GM19043 (cell line): ENCODE data around the gene TOGARAM2.

Source experiments
- ATAC-seq: cut with Tn5 transposase; IDR thresholded peaks from one replicate; pipeline ENCODE4 v1.9.1; 2021; ENCODE audit warnings: low read depth; ENCODE audit not compliant: unreplicated experiment

Gene TOGARAM2

DNA sequence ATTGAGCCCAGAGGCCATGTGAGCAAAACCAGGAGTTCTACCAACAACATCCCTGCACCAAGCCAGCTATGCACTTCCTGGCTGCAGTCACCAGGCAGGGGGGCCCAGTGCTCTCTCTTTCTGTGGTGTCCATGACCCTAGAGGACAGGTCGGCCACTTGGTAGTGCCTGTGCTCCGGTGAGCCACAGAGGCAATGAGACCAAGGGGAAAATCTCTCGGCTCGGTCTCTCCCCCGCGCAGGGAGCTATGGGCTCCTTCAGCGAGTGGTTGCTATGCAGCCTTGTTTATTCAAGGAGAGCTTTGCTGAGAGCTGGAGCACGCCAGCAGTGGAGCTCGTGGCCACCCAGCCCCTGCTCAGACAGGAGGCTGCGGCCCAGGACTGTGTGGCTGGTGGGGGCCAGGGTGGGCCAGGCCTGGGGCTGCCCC lies at the start of gene TOGARAM2:
Gene TOGARAM2 (plus strand): TSS at position 283 of the 426 bp plus-strand sequence. CDS start 13,537 bp downstream, outside the sequence.
- ATAC-seq: no peak

DNA sequence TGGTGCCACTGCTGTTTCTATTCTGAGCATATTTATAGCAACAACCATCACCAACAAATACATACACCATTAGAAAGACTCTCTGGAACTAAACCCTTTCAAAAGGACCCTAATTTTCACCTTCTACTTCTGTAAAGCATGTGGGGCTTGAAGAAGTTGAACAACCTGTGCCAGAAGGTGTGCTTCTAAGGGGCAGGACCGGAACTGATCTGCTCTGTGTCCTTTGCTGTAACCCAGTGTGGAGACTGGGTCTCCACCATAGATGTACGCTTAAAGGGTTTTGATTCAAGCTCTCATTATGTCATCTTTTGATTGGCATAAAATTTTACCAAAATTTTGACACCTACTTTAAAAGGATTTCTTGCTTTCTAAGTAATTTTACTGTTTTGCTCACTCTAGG lies 46.3 kb upstream of the TOGARAM2 start:
- no peak for ATAC-seq

DNA sequence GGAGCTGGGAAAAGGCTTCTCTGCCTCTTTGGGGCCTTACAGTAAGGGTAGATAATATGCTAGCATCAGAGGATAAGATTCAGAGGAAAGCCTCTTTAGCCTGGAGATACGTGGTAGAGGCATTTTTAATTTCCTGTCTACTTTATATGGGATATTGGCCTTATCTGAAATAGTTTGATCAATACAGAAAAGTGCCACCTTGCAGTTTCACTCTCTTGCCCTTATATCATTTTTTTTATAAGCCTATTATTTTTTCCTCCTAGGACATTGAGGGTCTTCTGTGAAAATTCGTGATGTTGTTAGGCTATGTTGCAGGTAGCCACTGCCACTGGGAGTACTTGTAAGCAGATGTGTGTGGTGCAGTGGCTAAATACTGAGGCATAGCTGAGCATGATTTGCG lies 40.1 kb upstream of the TOGARAM2 start:
- no peak for ATAC-seq

DNA sequence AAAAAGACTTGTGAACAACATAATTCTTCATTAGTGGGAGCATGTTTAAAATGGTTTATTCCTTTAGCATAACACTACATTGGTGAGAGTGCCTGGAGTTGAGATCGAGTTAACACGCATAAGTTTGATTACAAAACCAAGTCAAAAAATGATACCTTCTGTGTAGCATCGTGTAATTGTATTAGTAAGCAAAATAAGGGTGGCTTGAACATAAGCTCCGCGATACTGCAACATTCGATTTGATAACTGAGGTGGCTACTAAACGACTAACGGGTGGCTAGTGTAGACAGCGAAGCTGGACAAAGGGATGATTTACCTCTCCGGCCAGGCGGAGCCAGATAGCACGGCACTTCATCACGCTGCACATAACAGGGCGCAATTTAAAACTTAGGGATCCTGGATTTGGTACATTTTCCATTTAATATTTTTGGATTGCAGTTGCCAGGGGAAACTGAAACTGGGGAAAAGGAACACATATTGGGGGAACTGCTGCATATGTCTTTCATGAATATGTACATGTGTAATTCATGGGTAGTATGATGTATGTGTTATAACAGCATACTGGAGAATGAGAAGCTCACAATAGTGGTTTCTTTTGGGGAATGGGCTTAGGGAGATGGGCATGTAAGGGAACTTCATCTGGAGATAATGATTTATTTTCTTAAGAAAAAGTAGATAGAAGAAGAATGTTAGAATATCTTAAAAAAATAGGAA lies 36.4 kb upstream of the TOGARAM2 start:
- no peak for ATAC-seq

DNA sequence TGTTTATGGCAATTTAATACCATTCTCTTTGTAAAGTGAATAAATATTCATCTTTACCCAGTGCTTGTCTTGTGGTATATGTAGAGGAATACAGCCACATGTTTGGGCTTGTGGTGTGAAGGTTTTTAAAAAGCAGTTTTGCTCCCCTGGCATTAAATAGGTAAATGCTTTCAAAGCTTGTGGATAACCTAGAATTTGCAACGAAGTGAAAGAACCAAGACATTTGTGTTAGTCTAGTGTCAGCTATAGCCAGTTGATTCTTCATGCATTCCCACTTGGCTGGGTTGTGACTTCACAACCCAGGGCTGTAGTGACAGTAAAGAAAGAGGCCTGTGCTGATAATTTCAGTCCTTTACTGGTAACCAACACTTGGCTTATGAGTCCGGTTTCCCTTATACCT lies 32.9 kb upstream of the TOGARAM2 start:
- ATAC-seq: no peak

DNA sequence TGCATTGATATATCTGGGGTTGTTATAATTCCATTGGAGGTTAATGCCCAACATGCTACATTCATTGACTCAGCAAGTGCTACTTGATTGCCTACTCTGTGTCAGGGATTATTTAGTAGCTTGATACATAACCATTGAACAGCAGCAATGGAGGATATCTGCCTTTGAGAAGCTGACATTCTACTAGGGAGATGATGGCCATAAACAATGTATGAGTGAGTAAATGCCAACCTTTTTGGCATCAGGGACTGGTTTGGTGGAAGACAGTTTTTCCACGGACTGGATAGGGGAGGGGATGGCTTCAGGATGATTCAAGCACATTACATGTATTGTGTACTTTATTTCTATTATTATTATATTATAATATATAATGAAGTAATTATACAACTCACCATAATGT lies 31.9 kb upstream of the TOGARAM2 start:
- ATAC-seq: no peak

DNA sequence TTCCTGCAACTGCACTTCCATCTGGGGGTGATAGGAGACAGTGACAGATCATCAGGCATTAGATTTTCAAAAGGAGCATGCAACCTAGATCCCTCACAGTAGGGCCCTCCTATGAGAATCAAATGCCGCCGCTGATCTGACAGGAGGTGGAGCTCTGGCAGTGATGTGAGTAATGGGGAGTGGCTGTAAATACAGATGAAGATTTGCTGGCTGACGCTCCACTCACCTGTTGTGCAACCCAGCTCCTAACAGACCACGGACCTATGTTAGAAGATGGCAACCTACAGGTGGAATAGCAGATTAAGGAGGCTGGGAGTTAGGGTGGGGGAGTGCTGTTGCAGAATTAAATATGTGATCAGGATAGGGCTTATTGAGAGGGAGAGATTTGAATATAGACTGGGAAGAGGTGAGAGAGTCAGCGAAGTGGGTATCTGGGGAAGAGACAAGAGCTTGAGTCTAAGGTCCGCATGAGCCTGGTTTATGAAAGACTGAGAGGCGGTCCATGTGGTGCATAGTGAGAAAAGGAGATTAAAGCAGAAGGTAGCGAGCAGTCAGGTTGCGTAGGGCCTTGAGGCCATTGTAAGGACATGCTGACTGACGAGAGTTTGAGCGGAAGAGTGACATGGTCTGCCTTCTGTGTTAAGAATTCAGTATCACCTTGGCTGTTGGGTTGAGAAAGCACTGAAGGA lies 31.3 kb upstream of the TOGARAM2 start:
- ATAC-seq: no peak

DNA sequence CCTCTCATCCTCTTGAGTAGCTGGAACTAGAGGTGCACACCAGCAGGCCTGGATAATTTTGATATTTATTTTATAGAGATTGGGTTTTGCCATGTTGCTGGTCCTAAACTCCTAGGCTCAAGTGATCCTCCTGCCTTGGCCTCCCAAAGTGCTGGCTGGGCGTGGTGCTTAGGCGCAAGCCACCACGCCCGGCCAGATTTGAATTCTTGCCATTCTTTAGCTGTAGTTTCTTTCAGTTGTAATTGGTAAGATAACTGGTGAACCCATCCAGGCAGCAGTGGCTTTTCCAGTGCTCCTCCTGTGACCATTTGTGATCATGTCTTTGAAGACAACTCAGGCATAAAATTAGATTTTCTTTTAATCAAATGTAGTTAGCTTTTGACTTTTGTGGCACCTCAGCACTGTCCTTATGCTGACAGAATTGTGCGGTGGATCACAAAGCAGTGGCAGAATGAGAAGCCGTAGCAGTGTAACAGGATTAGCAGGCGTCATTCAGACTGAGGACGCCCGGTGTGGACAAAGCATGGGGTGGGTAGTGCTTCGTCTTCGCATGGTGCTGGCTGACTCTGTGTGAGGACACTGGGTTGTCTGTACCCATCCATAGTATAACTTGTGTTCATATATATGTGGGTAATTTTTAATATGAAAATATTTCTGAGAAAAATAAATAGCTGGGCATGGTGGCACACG lies 30.0 kb upstream of the TOGARAM2 start:
- ATAC-seq: no peak

DNA sequence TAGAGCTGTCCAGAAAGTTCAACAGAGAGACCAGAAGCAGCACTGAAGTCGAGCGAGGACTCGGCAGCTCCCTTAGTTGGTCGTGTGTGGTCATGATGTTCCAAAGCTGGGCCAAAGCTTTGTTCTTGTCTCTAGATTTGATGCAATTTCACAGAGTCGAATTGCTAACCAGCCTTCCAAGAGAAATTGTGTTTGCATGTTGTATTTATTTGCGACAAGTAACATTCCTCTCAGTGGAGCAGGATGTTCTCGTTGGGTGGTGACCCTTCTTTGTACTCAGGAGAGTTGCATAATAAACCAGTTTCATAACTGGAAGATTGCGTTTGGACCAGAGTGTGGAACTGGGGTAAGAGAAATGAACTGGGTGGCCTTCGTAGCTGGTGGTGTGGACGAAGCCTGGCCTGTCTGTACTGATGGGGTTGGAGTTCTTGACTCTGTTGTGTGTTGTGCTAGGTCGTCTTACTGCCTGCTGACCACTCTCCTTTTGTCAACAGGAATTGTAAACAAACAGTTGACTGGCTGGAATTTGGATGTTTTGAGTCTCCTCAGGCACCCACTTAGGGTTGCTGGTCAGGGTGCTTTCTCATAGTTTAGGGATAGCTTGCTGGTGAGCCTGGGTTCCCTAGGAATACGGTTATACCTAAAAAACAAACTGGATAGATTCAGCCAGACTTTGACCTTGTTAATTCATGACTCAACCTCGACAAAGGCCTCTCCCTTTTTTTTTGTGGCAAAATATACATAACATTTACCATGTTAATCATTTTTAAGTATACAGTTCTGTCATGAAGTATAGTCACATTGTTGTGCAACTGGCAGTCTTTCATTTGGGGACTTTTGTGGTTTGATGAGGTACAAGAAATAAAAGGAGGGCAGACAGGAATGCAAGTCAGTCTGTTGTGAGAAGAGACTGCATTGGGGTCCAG lies 28.9 kb upstream of the TOGARAM2 start:
- ATAC-seq: no peak

GRCh38 chr2:28952836-28953211 lies 28.3 kb upstream of the TOGARAM2 start:
- ATAC-seq: no peak

DNA sequence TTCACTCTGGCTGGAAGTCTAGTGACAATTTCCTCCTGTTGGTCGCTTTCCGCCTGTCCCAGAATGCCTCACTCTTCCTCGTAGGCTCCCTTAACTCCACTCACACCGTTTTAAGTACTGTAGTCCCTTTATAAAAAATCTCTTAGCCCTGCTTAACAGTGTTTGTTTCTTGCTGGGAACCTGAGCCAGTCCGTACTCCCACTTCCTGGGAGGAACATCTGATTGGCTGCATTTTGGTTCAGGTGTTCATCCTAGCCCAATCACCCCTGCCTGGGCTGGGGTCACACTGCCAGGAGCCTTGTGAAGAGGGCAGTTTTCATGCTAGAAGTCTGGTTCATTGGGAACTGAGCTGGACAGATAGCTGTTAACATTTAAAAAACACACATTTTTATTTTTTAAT lies 25.6 kb upstream of the TOGARAM2 start:
- no peak for ATAC-seq

DNA sequence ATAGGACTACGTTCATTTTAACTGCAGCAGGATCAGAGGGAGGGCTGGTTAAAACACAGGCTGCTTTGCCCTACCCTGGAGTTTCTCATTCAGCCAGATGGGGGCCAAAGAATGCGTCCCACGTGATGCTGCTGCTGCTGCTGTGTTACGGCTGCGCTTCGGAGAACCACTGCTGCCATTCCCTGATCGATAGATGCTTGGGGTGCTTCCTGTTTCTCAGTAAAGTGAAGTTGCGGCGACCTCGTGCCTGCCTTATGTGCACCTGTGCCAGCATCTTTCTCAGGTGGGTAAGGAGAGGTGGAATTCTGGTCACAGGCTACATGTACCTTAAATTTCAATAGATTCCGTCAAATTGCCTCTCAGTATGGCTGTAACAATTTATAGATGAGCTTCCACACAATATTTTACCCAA lies 24.7 kb upstream of the TOGARAM2 start:
- no peak for ATAC-seq

- no peak for ATAC-seq
These were observed 24.2 kb upstream of the TOGARAM2 start for GRCh38 chr2:28956890-28957289.

GRCh38 chr2:28958689-28959088 lies 22.4 kb upstream of the TOGARAM2 start:
- no peak for ATAC-seq

DNA sequence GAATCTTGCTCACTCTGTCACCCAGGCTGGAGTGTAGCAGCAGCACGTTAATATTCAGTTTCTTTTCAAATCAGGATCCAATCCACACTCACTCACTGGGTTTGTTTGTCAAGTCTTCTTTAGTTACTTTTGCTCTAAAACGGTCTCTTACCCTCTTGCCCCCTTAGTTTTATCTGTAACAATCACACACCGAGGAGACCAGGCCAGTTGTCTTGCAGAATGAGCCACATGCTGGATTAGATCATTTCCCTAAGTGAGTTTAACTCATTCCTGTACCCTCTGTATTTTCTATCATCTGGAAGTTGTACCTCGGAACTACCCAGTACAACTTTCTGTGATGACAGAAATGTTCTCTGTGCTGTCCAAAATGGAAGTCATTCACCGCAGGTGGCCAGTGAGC lies 20.7 kb upstream of the TOGARAM2 start:
- ATAC-seq: no peak

DNA sequence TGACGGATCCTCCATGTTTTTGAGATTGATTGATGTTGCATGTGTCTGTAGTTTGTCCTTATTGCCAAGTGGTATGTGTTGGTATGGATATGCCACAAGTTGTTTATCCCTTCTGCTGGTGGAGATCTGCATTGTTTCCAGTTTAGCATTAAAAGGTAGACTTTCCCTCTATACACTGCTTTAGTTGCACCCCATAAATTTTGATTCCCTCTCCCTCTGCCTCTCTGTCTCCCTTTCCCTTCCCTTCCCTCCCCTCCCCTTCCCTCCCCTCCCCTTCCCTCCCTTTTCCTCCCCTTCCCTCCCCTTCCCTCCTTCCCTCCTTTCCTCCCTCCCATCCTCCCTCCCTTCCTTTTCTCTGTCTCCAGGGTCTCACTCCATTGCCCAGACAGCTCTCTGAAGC lies 18.6 kb upstream of the TOGARAM2 start:
- no peak for ATAC-seq

GRCh38 chr2:28970464-28971160 lies 10.5 kb upstream of the TOGARAM2 start:
- ATAC-seq: no peak

GRCh38 chr2:28972778-28973335 lies 8.2 kb upstream of the TOGARAM2 start:
- ATAC-seq: no peak

DNA sequence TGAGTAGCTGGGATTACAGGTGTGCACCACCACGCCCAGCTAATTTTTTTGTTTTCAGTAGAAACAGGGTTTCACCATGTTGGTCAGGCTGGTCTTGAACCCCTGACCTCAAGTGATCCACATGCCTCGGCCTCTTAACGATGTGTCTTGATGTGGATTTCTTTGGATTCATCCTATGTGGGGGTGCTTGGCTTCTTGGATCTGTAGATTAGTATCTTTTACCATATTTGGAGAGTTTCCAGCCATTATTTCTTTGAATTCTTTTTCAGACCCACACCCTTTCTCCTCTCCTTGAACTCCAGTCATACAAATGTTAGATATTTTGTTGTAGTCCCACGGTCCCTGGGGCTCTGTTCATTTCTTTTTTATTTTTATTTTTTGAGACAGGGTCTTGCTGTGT lies 6.8 kb upstream of the TOGARAM2 start:
- ATAC-seq: no peak

DNA sequence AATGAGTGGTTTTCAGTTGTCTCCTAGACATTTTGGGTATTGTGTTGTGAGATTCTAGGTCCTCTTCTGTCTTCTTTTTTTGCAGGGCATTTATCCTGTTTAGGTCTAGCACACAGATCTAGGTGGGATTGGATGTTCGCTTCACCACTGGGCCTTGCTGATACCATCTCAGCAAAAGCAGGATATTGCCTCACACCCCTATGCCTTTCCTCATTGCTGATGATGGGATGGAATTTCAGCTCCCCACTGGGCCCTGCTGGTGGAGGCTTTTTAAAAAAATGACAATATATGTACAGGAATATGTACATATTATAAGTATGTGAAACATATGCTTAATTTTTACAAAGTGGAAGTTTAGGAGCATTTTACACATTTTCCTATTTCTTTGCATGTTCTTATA lies 5.4 kb upstream of the TOGARAM2 start:
- no peak for ATAC-seq
